H9 (cell line): ENCODE measurements around the gene NSUN2. TPM values are rescaled to one million over a fixed set of nuclear protein-coding genes. Genes with fewer than 3 reads are reported as not detected.
"Not testable (repeated sequence)": the region's sequence is repeated elsewhere in the genome, so short reads cannot be mapped to it uniquely, and the experiment has no call there.

Experiments used
- DNase-seq: peaks from one replicate; pipeline ENCODE4 v3.0.0-alpha.2; 2017
- H2AFZ ChIP-seq: one replicate; pipeline ENCODE4 v1.6.1; 2013; ENCODE audit warnings: mild to moderate bottlenecking, low read length, control low read depth, moderate library complexity
- H2AK5ac ChIP-seq: 2 replicates; pipeline ENCODE4 v1.6.1; 2013; ENCODE audit warnings: low read length, control low read depth, mixed read lengths; ENCODE audit not compliant: insufficient read length
- H2BK120ac ChIP-seq: one replicate; pipeline ENCODE4 v1.6.1; 2013; ENCODE audit warnings: low read depth, mild to moderate bottlenecking, low read length, control low read depth, inconsistent platforms; ENCODE audit not compliant: poor library complexity, severe bottlenecking
- H2BK12ac ChIP-seq: 2 replicates; pipeline ENCODE4 v1.6.1; 2013; ENCODE audit warnings: low read length, control low read depth, mixed read lengths, low read depth; ENCODE audit not compliant: insufficient read length
- H2BK15ac ChIP-seq: 2 replicates; pipeline ENCODE4 v1.6.1; 2013; ENCODE audit warnings: low read depth, low read length, control low read depth
- H2BK20ac ChIP-seq: one replicate; pipeline ENCODE4 v1.6.1; 2013; ENCODE audit warnings: low read depth, mild to moderate bottlenecking, low read length, control low read depth, inconsistent platforms; ENCODE audit not compliant: poor library complexity, severe bottlenecking
- H2BK5ac ChIP-seq: 2 replicates; pipeline ENCODE4 v1.6.1; 2013; ENCODE audit warnings: low read length, control low read depth, mixed read lengths; ENCODE audit not compliant: insufficient read length
- H3K14ac ChIP-seq: 2 replicates; pipeline ENCODE4 v1.6.1; 2013; ENCODE audit warnings: low read length, control low read depth; ENCODE audit not compliant: insufficient read depth
- H3K18ac ChIP-seq: 2 replicates; pipeline ENCODE4 v1.6.1; 2013; ENCODE audit warnings: low read depth, mild to moderate bottlenecking, mixed read lengths, low read length, control low read depth; ENCODE audit not compliant: insufficient read length
- H3K23ac ChIP-seq: 2 replicates; pipeline ENCODE4 v1.6.1; 2013; ENCODE audit warnings: low read length, control low read depth, mixed read lengths, low read depth; ENCODE audit not compliant: insufficient read length
- H3K23me2 ChIP-seq: 2 replicates; pipeline ENCODE4 v1.6.1; 2013; ENCODE audit warnings: low read depth, mild to moderate bottlenecking, mixed read lengths, low read length, control low read depth; ENCODE audit not compliant: insufficient read length, poor library complexity, severe bottlenecking
- H3K27ac ChIP-seq: 2 replicates; pipeline ENCODE4 v1.5.1; 2013; ENCODE audit warnings: low read length, control low read depth, mixed read lengths, low read depth; ENCODE audit not compliant: insufficient read length
- H3K27me3 ChIP-seq: 2 replicates; pipeline ENCODE4 v1.6.1; 2013; ENCODE audit warnings: low read length, control low read depth, inconsistent platforms; ENCODE audit not compliant: insufficient read depth
- H3K4ac ChIP-seq: 2 replicates; pipeline ENCODE4 v1.6.1; 2013; ENCODE audit warnings: low read depth, mild to moderate bottlenecking, control low read depth, inconsistent platforms, low read length, moderate library complexity
- H3K4me1 ChIP-seq: 2 replicates; pipeline ENCODE4 v1.6.1; 2013; ENCODE audit warnings: low read length, control low read depth, inconsistent platforms; ENCODE audit not compliant: insufficient read depth
- H3K4me2 ChIP-seq: 2 replicates; pipeline ENCODE4 v1.6.1; 2013; ENCODE audit warnings: low read length, control low read depth, mixed read lengths; ENCODE audit not compliant: insufficient read length, insufficient read depth
- H3K56ac ChIP-seq: 2 replicates; pipeline ENCODE4 v1.6.1; 2013; ENCODE audit warnings: low read depth, mild to moderate bottlenecking, mixed read lengths, low read length, control low read depth; ENCODE audit not compliant: insufficient read length
- H3K79me1 ChIP-seq: 2 replicates; pipeline ENCODE4 v1.6.1; 2013; ENCODE audit warnings: low read depth, mild to moderate bottlenecking, moderate library complexity, low read length, control low read depth, inconsistent platforms; ENCODE audit not compliant: insufficient read depth, poor library complexity, severe bottlenecking
- H3K79me2 ChIP-seq: 2 replicates; pipeline ENCODE4 v1.6.1; 2013; ENCODE audit warnings: low read length, control low read depth, inconsistent platforms; ENCODE audit not compliant: insufficient read depth
- H3K9ac ChIP-seq: 2 replicates; pipeline ENCODE4 v1.6.1; 2013; ENCODE audit warnings: low read length, control low read depth, mixed read lengths; ENCODE audit not compliant: insufficient read length; ENCODE audit errors: extremely low read depth
- H3K9me3 ChIP-seq: one replicate; pipeline ENCODE4 v1.6.1; 2013; ENCODE audit warnings: low read depth, low read length, inconsistent platforms; ENCODE audit not compliant: control insufficient read depth
- H3T11ph ChIP-seq: one replicate; pipeline ENCODE4 v1.6.1; 2013; ENCODE audit warnings: mild to moderate bottlenecking, low read length, control low read depth, inconsistent platforms
- H4K20me1 ChIP-seq: one replicate; pipeline ENCODE4 v1.6.1; 2013; ENCODE audit not compliant: control insufficient read depth, insufficient read length, insufficient read depth
- H4K5ac ChIP-seq: 2 replicates; pipeline ENCODE4 v1.6.1; 2013; ENCODE audit warnings: low read depth, mild to moderate bottlenecking, mixed read lengths, low read length, control low read depth; ENCODE audit not compliant: insufficient read length
- H4K8ac ChIP-seq: replicated peaks from 2 replicates; pipeline ENCODE4 v1.6.1; 2013; ENCODE audit warnings: low read length, control low read depth, mixed read lengths, low read depth; ENCODE audit not compliant: insufficient read length
- H4K91ac ChIP-seq: 2 replicates; pipeline ENCODE4 v1.6.1; 2013; ENCODE audit warnings: low read depth, mild to moderate bottlenecking, moderate library complexity, mixed read lengths, low read length, control low read depth; ENCODE audit not compliant: insufficient read length
- H3K27ac Mint-ChIP-seq, 3 experiments: 2 replicates in 2 of 3; 3 replicates in 1 of 3; pipeline ENCODE4 v1.8.0; 2020 to 2021; ENCODE audit warnings: mixed read lengths in 3 of 3, mild to moderate bottlenecking in 1 of 3, moderate library complexity in 1 of 3
- H3K27me3 Mint-ChIP-seq: 2 replicates; pipeline ENCODE4 v1.8.0; 2021; ENCODE audit warnings: low read depth, mild to moderate bottlenecking, moderate library complexity, mixed read lengths
- H3K36me3 Mint-ChIP-seq, 3 experiments: 2 replicates in 2 of 3; 3 replicates in 1 of 3; pipeline ENCODE4 v1.8.0; 2020 to 2021; ENCODE audit warnings: low read depth in 3 of 3, mixed read lengths in 3 of 3; ENCODE audit not compliant: insufficient read depth in 1 of 3
- H3K4me1 Mint-ChIP-seq, 2 experiments: 2 replicates each; pipeline ENCODE4 v1.8.0; 2020; ENCODE audit warnings: mixed read lengths in 2 of 2
- H3K4me3 Mint-ChIP-seq, 2 experiments: 2 replicates in 1 of 2; 3 replicates in 1 of 2; pipeline ENCODE4 v1.8.0; 2020 to 2021; ENCODE audit warnings: mild to moderate bottlenecking in 2 of 2, mixed read lengths in 2 of 2, moderate library complexity in 1 of 2
- H3K9me3 Mint-ChIP-seq, 2 experiments: 2 replicates in 1 of 2; 3 replicates in 1 of 2; pipeline ENCODE4 v1.8.0; 2020; ENCODE audit warnings: mild to moderate bottlenecking in 2 of 2, mixed read lengths in 2 of 2, moderate library complexity in 1 of 2
- CTCF ChIP-seq: fragments of 200-600 bp; sonication (generic); conservative IDR thresholded peaks from 3 replicates; pipeline ENCODE4 v1.8.0; 2021; ENCODE audit warnings: antibody characterized with exemption, mild to moderate bottlenecking
- WGBS: extraction: QIAGEN DNeasy Blood & Tissue Kit; methylation state at CpG from one replicate; pipeline ENCODE4 v1.1.7; 2013; ENCODE audit warnings: missing lambda C conversion rate, low lambda C conversion rate, mixed read lengths; ENCODE audit not compliant: insufficient read length; ENCODE audit errors: extremely low coverage; 5-methylcytosine and 5-hydroxymethylcytosine counted together
- total RNA-seq: library from RNA; stranded (reverse); gene quantifications from 2 replicates; pipeline ENCODE4 v1.2.1, GENCODE V29; 2021

Gene NSUN2
- total RNA-seq, 1 experiment from 2014 or later, result 115 TPM

- Mint-ChIP-seq H3K9me3 (peaks cover 8 to 9% of the 10 kb centered on the region in 2 experiments), H3K27me3 (peaks cover 17% of the 10 kb centered on the region), H3K27ac (no peak overlapping the region), H3K36me3 (0 out of 7 replicates have a peak, but pooled peaks cover 0 to 1% (median 0%) of the 10 kb centered on the region in 3 experiments), H3K4me3 (no peak overlapping the region), H3K4me1 (peaks cover 0 to 4% of the 10 kb centered on the region in 2 experiments; a peak in 2 of 4 replicates)
- no peak overlapping the region for H2BK20ac ChIP-seq
- no peaks in the 10 kb centered on the region for H3K79me2 ChIP-seq
- no peaks in the 10 kb centered on the region for H4K20me1 ChIP-seq
- H3K56ac ChIP-seq, result no peak overlapping the region
- no peak overlapping the region for H4K91ac ChIP-seq
- no peak overlapping the region for H3K14ac ChIP-seq
- H3K18ac ChIP-seq, result no peak overlapping the region
- no peaks in the 10 kb centered on the region for H3K4me1 ChIP-seq
- H4K8ac ChIP-seq, result no peak overlapping the region
- H2AK5ac ChIP-seq, result no peak overlapping the region
- H3K23me2 ChIP-seq, result no peaks in the 10 kb centered on the region
- no peak for DNase-seq
- no peak overlapping the region for H2BK5ac ChIP-seq
- H3K23ac ChIP-seq, result no peak overlapping the region
- H3T11ph ChIP-seq, result no peak overlapping the region
- H3K27me3 ChIP-seq, result no peaks in the 10 kb centered on the region
- H3K4ac ChIP-seq, result no peak overlapping the region
- H3K79me1 ChIP-seq, result no peaks in the 10 kb centered on the region
- no CpG with 5 or more reads among the region's 30 CpGs for WGBS
- no peak overlapping the region for H2BK120ac ChIP-seq
- H3K27ac ChIP-seq, result no peak overlapping the region
- no peaks in the 10 kb centered on the region for H3K9me3 ChIP-seq
- no peak for TF ChIP-seq CTCF
- H3K4me2 ChIP-seq, result no peak overlapping the region
- H3K9ac ChIP-seq, result no peak overlapping the region
- no peak overlapping the region for H2AFZ ChIP-seq
- no peak overlapping the region for H4K5ac ChIP-seq
- no peak overlapping the region for H2BK12ac ChIP-seq
- no peak overlapping the region for H2BK15ac ChIP-seq
Measured at GRCh38 chr5:6572086-6572824, 60.6 kb downstream of the NSUN2 start.

- H3K79me2 ChIP-seq, H3K23ac ChIP-seq, H4K91ac ChIP-seq, H3K4me1 Mint-ChIP-seq, H2BK15ac ChIP-seq, H2BK12ac ChIP-seq, H2BK120ac ChIP-seq, H3K56ac ChIP-seq, H2AK5ac ChIP-seq, H3T11ph ChIP-seq, H4K8ac ChIP-seq, H3K4me1 ChIP-seq, H2BK5ac ChIP-seq, H3K9ac ChIP-seq, H3K27ac ChIP-seq, H4K5ac ChIP-seq, H3K4me3 Mint-ChIP-seq, DNase-seq, H3K9me3 ChIP-seq, H3K36me3 Mint-ChIP-seq, H2BK20ac ChIP-seq, H3K4ac ChIP-seq, H3K79me1 ChIP-seq, H4K20me1 ChIP-seq, H3K23me2 ChIP-seq, H3K14ac ChIP-seq, H3K18ac ChIP-seq, H3K27me3 ChIP-seq, H2AFZ ChIP-seq, H3K4me2 ChIP-seq, H3K27ac Mint-ChIP-seq, H3K9me3 Mint-ChIP-seq: not testable (repeated sequence)
- WGBS, result no CpG with 5 or more reads among the region's 2 CpGs
- H3K27me3 Mint-ChIP-seq, result peaks cover 17% of the 10 kb centered on the region
Measured at GRCh38 chr5:6571607-6572006, 61.2 kb downstream of the NSUN2 start.
